NCI-H1436 treated with DMSO at 0.1 percent for 48 hours (cell line): ENCODE measurements around the gene BACH1.
"Not testable (repeated sequence)": the region's sequence is repeated elsewhere in the genome, so short reads cannot be mapped to it uniquely, and the experiment has no call there.

ENCODE experiments used
- DNase-seq: peaks from one replicate; lab custom pipeline; 2025; lab: John Stamatoyannopoulos, UW

BACH1 gene

DNA sequence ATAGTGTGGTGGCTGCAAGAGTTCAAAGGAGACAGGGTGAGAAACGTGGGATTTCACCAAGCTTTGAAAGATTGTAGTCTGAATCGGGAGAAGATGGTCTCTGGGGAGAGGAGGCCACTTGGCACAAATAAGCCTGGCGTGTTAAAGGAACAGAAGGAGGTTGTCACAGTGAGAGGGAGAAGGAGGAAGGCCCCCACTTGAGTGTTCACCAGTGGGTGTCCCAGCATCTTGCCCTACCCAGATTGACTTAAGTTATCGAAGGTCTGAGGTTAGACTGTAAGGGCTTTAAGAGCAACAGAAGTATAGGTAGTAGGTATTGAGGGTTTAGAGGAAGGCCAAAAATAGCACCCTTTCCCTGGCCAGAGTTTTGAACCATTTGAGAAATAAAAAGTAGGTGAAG lies 48.0 kb downstream of the BACH1 start:
- DNase-seq = no peak

DNA sequence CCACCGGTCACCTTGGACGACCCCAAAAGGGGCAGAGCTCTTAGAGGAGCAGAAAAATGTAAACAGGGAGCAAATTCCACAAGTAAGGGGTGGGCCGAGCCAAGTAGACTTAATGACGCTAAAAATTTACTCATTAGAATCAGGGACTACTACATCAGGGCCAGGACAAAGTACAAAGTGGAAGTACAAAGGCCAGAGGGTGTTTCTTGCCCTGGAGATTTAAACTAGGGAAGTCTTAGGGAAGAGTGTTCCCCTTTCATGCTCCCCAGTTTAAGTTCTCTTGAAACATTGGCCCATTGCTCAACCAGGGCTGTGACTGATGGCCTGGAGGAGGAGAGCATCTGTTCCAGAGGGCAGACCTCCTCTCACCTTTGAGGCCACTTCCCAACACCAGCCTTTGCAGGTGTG lies 48.6 kb downstream of the BACH1 start:
- no peak for DNase-seq

DNA sequence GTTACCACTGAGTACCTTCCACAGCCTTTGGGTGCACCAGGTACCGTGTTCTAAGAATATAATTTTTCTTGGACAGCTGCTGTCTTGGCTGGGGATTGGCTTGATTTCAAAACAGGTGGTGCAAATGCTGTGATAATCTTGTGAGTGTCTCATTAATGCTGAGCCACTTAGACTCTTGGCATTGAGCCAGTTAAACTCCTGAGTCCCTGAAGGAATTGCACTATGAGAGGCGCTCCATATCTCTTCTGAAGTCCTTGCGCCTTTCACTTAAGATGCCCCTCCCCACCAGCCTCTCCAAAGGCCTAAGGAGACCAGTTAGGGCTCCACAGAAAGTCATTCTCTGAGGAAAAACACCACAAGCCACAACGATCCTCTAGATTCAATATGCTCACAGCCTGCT lies 51.0 kb downstream of the BACH1 start:
- DNase-seq = no peak

GRCh38 chr21:29350246-29350779 lies 51.6 kb downstream of the BACH1 start:
- DNase-seq = no peak

DNA sequence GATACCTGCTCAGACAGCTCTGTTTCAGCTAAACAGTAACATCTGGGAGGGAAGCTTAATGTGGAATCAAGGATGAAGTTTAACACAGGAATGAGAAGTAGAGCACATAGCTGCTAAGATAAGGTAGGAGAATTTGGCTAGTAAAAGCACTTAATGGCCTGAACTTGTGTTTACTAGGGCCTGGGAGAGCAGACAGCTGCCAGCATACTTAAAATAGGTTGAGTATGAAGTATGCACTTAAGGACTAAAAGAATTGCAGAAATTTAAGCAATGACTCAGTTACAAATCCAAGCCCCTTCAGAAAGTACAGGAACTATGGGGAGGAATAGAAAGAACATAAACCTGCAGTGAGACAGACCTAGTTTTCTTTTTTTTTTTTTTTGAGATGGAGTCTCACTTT lies 53.0 kb downstream of the BACH1 start:
- DNase-seq = no peak

GRCh38 chr21:29355043-29355710 lies 56.5 kb downstream of the BACH1 start:
- DNase-seq = not testable (repeated sequence)

DNA sequence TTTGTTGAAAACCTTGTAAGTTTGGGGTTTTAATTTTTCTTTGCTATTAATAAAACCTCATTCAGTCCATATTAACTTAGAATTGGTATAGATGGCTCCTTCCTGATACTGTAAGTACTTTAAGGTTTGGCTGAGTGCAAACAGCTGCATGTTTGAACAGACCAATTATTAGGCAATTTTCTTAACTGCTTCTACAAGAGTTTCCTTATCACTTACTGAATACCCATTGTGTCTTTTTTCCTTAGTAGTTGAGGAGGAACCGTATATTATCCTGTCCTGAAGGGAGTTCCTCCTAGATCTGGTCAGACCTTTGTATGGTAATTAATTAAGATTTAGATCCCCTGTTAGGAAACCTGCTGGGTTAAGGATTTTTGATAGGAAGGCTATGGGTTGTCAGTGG lies 57.6 kb downstream of the BACH1 start:
- not testable (repeated sequence) for DNase-seq

- DNase-seq = not testable (repeated sequence)
These were observed 58.1 kb downstream of the BACH1 start for GRCh38 chr21:29356810-29357209.

DNA sequence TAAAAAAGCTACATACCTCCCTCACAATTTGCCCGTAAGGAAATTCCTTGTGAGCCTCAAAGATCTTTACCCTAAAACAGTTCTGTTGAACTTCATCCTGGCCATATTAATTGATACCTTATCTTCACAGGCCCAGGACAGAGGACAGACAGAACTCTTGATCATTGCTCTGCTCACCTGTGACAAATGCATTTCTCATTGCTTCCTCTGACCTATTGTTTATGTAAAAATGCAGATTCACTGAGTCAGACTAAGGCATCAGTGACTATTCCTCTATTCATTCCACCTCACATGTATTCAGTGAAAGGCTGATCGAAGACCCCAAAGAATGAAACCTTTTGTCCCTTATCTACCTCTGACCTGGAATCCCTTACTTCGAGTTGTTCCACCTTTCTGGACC lies 61.0 kb downstream of the BACH1 start:
- no peak for DNase-seq

DNA sequence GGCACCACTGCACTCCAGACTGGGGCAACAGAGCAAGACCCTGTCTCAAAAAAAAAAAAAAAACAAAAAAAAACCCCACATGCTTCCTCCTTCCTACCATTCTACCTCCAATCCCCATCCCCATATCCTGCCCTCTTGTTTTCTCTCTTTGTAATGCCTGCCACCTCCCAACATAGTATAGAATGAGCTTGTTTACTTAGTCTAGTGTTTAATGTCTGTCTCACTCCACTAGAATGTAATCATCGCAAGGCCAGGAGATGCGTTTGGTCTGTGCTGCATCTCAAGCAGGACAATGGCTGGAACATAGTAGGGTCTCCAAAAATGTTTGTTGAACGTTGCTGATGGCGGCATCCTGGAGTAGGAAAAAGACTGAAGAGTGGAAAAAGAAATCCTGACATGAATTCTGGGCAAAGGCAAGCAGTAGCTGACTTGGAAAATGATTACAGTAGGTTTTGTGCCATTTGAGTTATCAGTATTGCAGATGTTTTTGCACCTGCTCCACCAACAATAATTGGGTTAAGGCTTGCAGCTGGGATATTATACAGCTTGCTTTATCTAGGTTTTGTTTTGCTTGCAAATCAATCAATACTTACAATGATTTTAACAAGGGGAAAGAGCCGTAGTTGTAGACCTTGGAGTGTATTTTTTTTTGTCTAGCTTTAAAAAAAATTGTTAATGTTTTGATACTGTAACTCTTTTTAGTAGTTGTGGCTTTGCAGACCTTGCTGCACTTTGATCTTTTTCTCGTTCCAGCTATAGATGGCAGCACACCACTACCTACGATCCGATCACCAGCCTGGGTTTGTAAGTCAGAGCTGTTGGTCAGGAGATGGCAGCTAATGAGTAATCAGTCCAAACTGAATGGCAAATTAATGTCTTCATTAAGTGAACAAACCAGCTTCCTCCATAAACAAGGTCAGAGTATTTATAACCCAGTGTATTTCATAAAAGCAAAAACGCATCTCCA lies 62.4 kb downstream of the BACH1 start:
- no peak for DNase-seq

GRCh38 chr21:29362758-29363157 lies 64.0 kb downstream of the BACH1 start:
- no peak for DNase-seq

GRCh38 chr21:29365661-29366265 lies 67.0 kb downstream of the BACH1 start:
- no peak for DNase-seq

DNA sequence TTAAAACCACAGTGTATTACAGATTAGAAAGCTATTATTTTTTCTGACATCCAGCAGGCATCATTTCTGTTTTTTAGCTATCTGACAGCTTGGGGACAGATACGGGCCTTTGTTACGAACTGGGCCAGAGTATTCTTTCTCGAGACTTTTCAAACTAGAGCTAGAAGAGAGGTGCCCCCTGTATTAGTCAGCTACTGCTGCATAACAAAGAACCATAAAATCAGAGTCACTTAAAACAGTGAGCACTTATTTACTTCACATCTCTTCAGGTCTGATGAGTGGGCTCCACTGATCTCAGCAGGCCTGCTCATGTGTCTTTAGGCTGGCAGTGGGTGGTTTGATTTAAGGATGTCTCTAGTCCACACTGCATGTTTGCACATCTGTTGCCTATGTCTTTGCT lies 67.8 kb downstream of the BACH1 start:
- DNase-seq = no peak

- DNase-seq = no peak
These were observed 68.6 kb downstream of the BACH1 start for GRCh38 chr21:29367335-29367734.

DNA sequence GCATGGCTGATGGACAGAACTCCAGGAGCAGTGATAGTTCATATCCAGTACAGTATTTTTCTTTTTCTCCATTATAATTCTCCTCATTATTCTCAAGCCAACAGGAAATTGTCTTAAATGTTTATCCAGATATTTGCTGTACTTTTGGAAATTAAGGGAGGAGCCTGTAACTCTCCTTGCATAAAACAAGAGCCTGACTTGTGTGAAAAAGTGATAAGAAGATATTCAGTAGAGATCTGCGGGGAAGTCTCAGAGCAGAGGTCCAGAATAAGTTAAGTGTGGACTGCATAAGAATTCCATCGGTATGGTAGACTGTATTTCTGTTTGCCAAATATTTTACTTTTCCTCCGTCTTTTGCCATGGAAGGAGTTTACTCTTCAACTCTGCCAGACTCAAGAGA lies 70.2 kb downstream of the BACH1 start:
- no peak for DNase-seq

DNA sequence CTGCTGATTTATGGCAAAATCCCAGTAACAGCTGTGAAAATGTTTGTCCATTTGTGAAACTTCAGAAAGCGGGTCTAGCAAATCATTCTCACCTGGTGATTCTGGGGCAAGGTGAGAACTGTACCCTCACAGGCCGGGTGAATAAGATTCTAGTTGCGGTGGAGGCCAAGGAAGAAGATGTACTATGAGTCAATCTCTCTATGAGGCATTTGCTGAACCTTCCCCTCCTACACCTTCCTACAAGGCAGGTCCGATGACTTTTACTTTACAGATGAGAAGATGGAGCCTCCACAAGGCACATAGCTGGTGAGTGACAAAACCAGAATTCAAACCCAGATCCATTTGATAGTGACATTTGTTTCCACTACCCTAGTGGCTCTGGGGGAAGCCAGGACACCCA lies 72.7 kb downstream of the BACH1 start:
- no peak for DNase-seq

DNA sequence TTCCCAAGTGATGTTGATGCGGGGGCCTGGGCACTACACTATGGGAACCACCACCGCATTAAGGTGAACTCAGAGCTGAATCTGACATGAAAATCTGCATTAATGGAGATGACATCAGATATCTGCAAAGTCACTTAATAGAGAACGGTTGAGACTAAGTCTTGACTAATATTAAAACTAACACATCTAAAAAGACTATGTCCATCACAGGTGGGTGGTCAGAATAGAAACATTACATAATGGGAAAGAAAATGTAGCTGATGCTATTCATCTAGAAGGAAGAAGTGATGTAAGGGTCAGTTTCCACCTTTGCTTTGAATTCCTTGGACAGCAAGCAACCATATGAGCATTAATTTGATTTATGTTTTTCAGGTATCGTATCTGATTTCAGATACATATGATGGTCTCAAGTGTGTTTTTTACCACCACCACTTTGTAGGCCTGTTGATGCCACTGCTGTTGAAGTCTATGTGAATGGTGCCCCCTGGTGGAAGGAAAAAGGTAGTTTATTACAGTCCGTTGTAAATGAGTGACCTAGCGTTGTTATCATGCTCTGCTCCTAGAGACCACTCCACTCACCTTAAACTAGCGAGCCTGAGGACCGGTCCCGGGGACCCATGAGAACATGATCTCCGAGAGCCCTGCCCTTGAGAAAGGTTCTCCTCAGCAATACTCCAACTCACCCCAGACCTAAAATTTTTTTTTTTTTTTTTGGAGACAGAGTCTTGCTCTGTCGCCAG lies 73.5 kb downstream of the BACH1 start:
- DNase-seq = no peak

DNA sequence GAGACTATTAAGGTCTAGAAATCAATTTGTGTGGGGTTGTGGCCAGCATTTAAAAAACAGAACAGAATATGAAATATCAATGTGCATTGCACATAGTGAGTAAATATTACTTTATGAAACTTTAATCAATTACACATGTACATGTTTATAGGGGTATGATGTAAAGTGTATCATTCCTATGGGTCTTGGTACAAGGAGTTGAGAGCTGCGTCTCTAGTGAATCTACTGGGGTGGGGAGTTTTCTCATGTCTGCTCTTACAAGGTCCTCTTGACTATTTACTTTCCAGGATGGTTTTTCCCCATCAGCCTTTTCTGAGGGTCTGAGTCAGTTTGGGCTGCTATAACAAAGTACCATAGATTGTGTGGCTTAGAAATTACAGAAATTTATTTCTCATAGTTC lies 75.8 kb downstream of the BACH1 start:
- no peak for DNase-seq

DNA sequence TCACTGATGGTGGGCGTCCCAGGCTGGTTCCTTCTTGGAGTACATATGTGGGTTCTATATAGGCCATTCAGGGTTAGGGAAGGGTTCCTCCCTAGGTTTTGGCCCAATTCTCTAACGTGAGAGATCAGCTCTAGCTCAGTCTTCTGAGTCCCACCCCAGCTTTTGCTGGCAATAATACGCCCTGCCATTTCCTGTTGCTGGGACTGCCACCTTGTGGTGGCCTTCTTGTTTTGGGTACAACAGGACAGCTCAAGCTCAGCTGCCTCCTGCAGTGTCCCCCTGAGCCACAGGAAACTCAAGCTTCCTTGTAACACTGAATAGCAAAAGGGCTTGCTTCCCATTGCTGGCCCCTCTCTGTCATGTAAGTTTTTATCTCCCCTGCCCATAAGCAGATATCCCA lies 77.8 kb downstream of the BACH1 start:
- DNase-seq = no peak

DNA sequence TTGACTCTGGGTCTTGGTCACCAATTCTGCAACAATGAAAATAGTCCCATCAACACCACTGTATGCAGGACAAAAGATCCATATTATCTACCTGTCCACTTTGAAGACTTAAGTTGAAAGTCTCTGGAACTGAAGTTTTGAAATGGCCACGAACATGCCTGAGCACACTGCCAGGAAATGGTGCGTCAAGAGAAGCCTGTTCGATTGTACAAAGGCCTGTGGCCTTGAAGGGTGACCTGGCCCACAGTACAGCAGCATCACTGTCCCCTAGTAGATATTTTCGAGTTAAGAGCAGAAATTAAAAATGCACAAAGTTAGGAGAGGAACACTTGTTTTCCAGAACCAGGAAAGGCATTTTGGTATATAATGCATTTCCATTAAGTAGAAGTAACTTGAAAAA lies 78.5 kb downstream of the BACH1 start:
- no peak for DNase-seq

GRCh38 chr21:29378832-29379231 lies 80.1 kb downstream of the BACH1 start:
- DNase-seq = no peak

GRCh38 chr21:29379517-29380054 lies 80.9 kb downstream of the BACH1 start:
- DNase-seq = no peak
